ENCODE results near the gene CST7.
A peak's percentile ranks its signal among the peaks of the same experiment; 100 is the strongest.
"Not testable (repeated sequence)": the region's sequence is repeated elsewhere in the genome, so short reads cannot be mapped to it uniquely, and the experiment has no call there.

CST7 gene

DNA sequence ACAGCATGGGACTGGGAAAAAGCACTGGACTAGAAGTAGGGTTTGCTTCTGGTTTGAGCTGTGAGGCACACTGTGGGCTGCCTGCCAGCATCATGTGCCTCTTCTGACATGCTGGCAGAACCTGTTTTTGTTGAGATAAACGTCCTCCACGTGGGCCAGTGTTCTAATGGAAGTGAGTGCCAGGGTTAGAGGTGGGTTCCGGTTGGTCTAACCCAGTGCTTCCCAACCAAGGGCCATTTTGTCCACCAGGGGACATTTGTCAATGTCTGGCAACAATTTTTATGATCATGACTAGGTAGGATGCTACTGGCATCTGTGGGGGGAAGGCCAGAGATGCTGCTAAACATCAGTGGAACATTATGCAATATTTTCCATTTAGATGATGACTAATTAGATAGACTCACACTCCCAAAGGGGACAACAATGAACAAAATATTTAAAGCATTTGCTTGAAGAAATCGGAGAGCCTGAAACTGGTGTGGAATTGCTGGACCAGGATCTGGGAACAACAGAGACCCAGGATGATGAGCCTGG lies 51.3 kb downstream of the CST7 start:
- TF ChIP-seq, protein P1, sequence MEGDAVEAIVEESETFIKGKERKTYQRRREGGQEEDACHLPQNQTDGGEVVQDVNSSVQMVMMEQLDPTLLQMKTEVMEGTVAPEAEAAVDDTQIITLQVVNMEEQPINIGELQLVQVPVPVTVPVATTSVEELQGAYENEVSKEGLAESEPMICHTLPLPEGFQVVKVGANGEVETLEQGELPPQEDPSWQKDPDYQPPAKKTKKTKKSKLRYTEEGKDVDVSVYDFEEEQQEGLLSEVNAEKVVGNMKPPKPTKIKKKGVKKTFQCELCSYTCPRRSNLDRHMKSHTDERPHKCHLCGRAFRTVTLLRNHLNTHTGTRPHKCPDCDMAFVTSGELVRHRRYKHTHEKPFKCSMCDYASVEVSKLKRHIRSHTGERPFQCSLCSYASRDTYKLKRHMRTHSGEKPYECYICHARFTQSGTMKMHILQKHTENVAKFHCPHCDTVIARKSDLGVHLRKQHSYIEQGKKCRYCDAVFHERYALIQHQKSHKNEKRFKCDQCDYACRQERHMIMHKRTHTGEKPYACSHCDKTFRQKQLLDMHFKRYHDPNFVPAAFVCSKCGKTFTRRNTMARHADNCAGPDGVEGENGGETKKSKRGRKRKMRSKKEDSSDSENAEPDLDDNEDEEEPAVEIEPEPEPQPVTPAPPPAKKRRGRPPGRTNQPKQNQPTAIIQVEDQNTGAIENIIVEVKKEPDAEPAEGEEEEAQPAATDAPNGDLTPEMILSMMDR (IDR thresholded peaks at IDR 0.05; ENCODE audit: low read length, missing control alignments) = peak; percentile 18
- DNase-seq (ENCODE audit: low read depth) = peak; percentile 88
- H3K4me3 ChIP-seq (replicated peaks; ENCODE audit: low read depth, low read length) = no peak overlapping the region

DNA sequence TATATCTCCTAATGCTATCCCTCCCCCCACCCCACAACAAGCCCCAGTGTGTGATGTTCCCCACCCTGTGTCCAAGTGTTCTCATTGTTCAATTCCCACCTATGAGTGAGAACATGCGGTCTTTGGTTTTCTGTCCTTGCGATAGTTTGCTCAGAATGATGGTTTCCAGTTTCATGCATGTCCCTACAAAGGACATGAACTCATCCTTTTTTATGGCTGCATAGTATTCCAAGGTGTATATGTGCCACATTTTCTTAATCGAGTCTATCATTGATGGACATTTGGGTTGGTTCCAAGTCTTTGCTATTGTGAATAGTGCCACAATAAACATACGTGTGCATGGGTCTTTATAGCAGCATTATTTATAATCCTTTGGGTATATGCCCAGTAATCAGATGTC lies 52.3 kb downstream of the CST7 start:
- DNase-seq (ENCODE audit: low read depth); H3K4me3 ChIP-seq (replicated peaks; ENCODE audit: low read depth, low read length): not testable (repeated sequence)

DNA sequence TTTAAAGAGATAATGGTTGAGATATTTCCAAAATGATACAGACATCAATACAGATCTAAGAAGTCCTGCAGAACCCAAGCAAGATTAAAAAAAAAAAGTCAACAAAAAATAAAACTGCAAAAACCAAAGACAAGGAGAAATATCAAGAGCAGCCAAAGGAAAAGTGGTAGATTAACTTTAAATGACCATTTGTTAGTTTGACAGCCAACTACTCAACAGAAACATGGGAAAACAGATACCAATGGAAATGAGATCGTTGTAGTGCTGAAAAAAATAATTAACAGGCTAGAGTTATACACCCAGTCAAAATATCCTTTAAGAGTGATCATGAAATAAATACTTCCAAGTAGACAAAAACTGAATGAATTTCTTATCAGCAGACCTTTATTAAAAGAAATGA lies 53.9 kb downstream of the CST7 start:
- no peak for DNase-seq (ENCODE audit: low read depth)
- H3K4me3 ChIP-seq (replicated peaks; ENCODE audit: low read depth, low read length) = no peak overlapping the region
- TF ChIP-seq, protein P1 (IDR thresholded peaks at IDR 0.05; ENCODE audit: low read length, missing control alignments) = no peak

DNA sequence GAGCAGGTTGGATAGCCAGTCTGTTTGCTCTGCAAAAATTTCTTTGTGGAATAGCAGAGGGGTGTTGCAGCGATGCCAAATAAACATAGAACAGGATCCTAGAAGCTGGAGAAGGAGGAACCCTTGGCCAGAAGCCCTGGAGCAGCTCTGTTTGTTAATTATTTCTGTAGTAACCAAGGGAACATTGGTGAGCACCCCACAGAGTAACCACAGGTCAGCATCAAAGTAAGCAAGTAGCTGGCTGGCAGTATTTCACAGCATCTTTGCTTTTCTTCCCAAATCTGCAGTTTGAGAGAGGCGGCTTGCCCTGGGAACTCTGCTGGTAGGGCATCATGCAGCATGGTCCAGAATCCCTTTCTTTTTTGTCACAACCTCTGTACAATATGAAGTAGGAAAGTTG lies 56.2 kb downstream of the CST7 start:
- H3K4me3 ChIP-seq (replicated peaks; ENCODE audit: low read depth, low read length) = no peak overlapping the region
- TF ChIP-seq, protein P1 (IDR thresholded peaks at IDR 0.05; ENCODE audit: low read length, missing control alignments) = no peak
- peak; percentile 10 for DNase-seq (ENCODE audit: low read depth)

DNA sequence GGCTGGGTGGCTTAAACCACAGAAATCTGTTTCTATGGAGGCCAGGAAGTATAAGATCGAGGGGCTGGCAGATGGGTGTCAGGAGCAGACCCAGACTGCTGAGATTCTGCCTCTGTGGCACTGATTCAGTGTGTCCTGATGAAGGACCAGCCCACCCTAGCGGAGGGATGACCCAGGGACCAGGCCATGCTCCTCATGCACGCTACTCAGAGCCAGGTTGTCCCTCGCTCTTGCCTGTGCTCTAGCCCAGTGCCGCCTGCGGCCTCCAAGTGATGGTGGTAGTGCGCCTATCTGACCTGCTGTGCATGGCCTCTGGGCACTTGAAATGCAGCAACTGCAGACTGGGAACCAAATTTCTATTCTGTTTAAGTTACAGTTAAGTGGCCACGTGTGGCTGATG lies 56.6 kb downstream of the CST7 start:
- TF ChIP-seq, protein P1 (IDR thresholded peaks at IDR 0.05; ENCODE audit: low read length, missing control alignments) = no peak
- DNase-seq (ENCODE audit: low read depth) = no peak
- no peak overlapping the region for H3K4me3 ChIP-seq (replicated peaks; ENCODE audit: low read depth, low read length)

DNA sequence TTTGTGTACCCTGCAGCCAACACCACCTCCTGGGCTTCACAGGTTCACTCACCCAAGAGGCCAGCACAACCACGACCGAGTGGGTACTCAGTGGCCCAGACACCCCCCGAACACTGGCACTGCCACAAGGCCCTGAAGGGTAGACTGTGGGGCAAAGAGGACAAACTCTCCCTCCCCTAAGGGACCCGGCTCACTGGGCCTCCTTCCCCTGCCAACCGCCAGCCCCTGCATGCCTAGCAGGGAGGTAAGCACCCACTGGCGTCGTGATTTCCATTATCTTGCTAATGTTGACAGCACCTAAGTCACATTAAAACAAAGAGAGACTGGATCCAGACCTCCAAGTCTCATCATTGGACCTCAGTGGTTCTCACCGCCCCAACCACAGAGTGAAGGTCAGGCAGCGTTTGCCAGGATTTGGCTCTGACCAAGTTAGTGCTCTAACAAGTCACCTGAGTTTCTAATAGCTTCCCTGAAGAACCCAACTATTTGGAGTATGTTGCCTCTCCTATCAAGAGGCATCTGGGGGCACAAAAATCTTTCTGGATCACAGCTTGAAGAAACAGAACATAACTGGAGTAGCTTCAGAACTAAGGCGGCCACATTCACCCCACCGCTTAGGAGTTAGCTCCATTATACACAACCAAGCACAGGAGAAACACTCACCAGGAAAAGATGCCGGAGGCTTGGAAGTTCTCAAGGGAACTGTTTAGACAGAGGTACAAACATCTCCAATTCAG lies 57.5 kb downstream of the CST7 start:
- no peak overlapping the region for H3K4me3 ChIP-seq (replicated peaks; ENCODE audit: low read depth, low read length)
- DNase-seq (ENCODE audit: low read depth) = no peak
- TF ChIP-seq, protein P1 (IDR thresholded peaks at IDR 0.05; ENCODE audit: low read length, missing control alignments) = no peak

DNA sequence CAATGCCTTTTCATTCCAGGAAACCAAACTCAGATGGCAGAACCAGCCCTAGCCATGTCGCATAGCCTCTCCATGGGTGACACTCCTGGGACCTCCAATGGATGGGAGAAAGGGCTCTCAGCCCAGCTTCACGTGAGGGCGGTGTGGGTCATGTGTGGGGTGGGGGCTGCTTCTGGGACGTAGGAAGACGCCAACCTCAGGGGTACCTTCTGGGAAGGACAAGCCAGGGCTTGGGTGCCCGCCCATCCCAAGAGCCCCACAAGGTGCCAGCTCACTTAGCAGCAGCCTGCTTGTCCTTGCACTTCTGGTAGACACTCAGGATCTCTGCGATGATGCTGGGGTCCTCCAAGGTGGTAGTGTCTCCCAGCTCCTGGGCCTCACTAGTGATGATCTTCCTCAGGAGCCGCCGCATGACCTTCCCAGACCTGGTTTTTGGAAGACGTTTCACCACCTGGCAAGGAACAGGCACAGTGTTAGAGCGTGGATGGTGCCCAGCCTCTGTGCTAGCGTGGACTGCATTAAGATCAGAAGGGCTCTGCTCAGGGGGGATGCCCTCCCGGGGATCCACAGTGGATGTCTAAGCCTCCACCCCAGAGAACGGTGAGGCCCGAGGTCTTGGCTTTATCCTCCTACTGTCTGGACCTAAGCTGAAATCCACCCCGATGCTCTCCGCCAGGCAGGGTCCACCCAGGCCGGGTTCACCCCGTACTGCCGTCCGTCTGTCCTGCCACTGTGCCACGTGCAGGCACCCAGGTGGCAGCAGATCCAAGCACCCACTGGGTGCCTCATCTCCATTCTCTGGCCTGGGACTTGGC lies 58.6 kb downstream of the CST7 start:
- TF ChIP-seq, protein P1 (IDR thresholded peaks at IDR 0.05; ENCODE audit: low read length, missing control alignments) = no peak
- no peak for DNase-seq (ENCODE audit: low read depth)
- no peak overlapping the region for H3K4me3 ChIP-seq (replicated peaks; ENCODE audit: low read depth, low read length)
